GM18861 (cell line): ENCODE results near the gene DLL4.

Experiments used
- ATAC-seq: cut with Tn5 transposase; IDR thresholded peaks from one replicate; pipeline ENCODE4 v1.9.1; 2021; ENCODE audit not compliant: unreplicated experiment

DLL4 gene

GRCh38 chr15:40906091-40906990, 22.8 kb upstream of the DLL4 start:
- peak; percentile 59 for ATAC-seq

GRCh38 chr15:40906991-40907802, 21.9 kb upstream of the DLL4 start:
- ATAC-seq: no peak

DNA sequence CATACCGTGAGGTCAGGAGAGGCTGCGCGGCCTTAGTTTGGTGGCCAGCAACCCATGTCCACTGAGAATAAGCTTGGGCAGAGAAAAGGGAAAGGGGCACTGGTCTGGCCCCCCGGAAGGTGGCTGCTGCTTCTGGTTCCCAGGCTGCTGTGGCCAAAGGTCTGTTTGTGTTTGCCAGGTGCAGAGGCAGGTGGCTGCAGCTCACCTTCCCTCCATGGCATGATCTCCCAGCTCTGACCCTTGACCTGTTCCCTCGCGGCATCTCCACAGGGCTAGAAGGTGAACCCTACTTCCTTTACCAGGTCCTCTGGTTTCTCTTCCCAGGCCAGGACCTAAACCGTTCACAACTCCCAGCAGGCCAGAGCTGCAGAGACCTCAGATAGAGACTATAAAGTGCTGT, 21.0 kb upstream of the DLL4 start:
- ATAC-seq: no peak

- no peak for ATAC-seq
Measured at GRCh38 chr15:40909662-40910630, 19.2 kb upstream of the DLL4 start.

GRCh38 chr15:40911141-40911540, 18.0 kb upstream of the DLL4 start:
- no peak for ATAC-seq

DNA sequence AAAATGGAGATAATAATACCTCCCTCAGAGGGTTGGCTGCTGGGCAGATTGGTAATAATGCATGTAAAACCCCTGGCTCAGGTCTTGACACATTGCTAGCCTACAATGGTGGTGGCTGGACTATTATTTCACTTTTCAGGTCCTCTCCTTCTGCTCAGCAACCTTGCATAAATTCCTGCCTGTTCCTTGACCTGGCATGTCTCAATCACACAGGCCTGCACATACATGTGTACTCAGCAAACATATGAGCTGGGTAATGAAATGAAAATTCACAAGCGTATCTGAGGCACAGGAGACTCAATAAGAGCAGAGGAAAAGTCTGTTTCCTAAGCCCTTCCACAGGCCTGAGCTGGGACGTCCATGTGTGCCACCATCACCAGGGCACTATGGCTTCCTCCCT, 17.4 kb upstream of the DLL4 start:
- ATAC-seq: no peak

DNA sequence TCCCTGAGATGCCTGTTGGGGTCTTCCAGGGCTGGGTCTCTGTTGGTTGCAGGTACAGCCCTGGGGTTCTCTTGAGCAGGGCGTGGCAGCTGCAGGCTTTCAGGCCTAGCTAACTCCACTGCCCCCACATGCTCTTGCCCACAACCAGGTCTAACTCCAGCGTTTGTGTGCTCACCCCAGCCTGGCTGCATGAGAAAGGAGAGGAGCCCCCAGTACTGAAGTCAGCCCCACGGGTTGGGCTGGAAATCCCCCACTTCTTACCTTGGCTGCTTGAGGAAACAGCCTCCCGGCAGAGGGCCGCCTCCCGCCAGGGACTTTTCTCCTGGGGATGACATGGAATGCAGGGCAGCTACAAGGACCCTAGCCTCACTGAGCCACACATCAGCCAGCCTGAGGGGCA, 16.7 kb upstream of the DLL4 start:
- ATAC-seq: no peak

DNA sequence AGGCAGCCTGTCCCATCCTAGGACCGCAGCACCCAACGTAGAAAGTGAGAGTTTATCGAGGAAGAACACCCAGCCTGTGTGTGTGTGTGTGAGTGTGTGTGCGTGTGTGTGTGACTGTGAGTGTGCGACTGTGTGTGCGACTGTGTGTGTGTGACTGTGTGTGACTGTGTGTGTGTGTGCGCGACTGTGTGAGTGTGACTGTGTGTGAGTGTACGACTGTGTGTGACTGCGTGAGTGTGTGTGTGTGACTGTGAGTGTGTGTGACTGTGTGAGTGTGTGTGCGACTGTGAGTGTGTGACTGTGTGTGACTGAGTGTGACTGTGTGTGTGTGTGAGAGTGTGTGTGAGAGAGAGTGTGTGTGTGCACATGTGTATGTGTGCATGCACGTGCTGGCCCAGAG, 15.1 kb upstream of the DLL4 start:
- ATAC-seq: no peak

DNA sequence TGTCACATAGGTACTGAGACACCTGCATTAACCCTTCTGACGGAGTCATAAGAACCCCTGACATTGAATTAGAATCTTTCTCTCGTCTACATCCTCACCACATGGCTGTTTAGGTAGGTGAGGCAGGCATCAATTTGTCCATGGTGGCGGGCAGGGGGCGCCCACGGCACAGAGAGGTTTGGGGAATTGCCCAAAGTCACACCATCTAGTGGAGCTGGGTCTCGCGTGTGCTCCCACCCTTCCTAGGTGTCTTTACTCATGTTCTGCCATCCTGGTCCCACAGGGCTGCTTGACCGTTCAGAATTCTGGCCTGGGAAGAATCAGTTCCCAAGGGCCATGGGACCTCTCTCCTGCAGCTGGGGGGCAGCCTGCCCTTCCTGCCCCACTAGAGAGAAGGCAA, 14.7 kb upstream of the DLL4 start:
- ATAC-seq: no peak

DNA sequence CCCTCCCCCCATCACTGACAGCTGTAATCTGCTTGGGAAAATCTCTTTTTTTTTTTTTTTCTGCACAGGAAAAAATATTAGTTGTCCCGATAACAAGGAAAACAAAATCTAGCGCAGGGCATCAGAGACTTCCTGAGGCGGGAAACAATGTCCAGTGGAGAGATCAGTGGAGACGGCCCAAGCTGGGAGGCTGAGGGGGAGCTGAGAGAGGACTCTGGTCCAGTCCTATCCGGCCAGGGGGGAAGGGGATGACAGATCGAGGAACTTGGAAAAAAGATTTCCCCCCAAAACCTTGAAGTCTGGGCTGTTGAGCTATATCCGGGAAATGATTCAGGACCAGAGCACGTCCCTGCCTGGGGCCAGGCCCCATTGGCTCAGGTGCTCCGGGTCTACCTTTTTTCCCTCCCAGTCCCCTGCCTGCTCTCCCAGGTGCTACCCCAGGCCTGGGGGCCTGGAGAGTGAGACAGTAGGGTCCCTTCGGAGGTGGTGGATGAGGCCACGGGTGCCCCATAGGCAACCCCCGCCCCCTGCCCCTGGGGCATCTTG, 14.0 kb upstream of the DLL4 start:
- ATAC-seq: no peak

- no peak for ATAC-seq
Measured at GRCh38 chr15:40915679-40916078, 13.5 kb upstream of the DLL4 start.

GRCh38 chr15:40917585-40917984, 11.6 kb upstream of the DLL4 start:
- ATAC-seq: no peak

- no peak for ATAC-seq
Measured at GRCh38 chr15:40918146-40918798, 10.9 kb upstream of the DLL4 start.

- ATAC-seq: no peak
Measured at GRCh38 chr15:40918799-40919392, 10.2 kb upstream of the DLL4 start.

DNA sequence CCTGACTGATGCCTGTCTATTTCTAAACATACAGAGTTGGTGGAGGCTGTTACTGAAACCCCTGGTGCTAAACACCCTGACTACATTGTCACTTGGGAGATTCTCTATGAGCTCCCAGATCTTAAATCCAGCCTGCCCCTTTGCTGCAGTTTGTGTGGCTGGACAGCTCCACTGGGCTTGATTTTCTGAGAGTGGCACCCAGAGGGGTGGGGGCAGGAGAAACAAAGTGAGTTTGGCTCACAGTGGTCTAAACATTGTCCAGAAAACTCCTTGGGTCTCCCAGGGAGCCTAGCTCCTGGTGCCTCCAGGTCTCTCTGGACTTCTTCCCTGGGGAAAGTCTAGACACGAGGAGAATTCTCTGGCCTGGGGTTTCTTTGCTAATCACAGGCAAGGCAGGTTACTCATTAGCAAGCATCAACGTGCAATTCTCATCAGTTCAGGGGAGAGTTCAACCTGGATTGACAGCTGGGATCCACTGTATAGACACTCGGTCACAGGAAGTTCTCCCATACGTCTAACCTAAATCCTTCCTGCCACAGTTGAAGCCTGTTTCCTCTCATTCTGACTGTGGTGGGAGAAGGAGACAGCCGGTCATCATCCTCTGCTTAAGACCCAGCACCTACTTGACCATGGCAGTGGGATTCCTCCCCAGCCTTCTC, 7.1 kb upstream of the DLL4 start:
- ATAC-seq: no peak

- no peak for ATAC-seq
Measured at GRCh38 chr15:40922608-40923005, 6.5 kb upstream of the DLL4 start.

DNA sequence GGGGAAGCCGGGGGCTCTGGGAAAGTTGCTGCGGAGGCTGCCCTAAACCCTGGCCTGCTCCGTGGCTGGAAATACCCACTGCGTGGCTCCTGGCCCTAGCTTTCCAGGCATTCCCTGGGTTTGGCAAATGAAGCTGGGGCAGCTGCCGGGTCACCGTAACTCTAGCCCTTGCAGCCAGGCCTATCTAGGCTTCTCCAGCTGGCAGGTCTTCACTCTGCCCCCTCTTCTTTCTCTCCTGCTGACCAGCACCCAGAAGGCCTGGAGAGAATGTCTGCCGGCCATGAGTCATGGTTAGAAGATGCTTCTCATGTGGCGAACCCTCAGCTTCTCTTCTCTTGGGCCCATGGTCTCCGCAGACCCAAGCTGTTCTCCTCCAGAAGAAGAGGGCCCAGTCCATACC, 5.6 kb upstream of the DLL4 start:
- no peak for ATAC-seq

GRCh38 chr15:40925495-40925862, 3.7 kb upstream of the DLL4 start:
- ATAC-seq: no peak

GRCh38 chr15:40925863-40926658, 3.1 kb upstream of the DLL4 start:
- ATAC-seq: no peak
